D721Med (cell line): Measurements from ENCODE around the gene LPP.

Experiments
- DNase-seq: peaks from one replicate; pipeline ENCODE4 v3.0.0; 2011; ENCODE audit warnings: low spot score; ENCODE audit not compliant: insufficient read length
- FAIRE-seq: peaks from 2 replicates; lab custom pipeline; 2011; peaks lifted over from hg19 to GRCh38; lab: Jason Lieb, UNC
- CTCF ChIP-seq: IDR thresholded peaks from 2 replicates; pipeline ENCODE4 v1.5.1; 2012; ENCODE audit warnings: mild to moderate bottlenecking, control low read depth; ENCODE audit not compliant: insufficient read depth; ENCODE audit errors: missing control alignments

The LPP gene

GRCh38 chr3:188684276-188684675, 530.3 kb downstream of the LPP start:
- FAIRE-seq (no peak), DNase-seq (no peak)
- no peak for TF ChIP-seq CTCF

- FAIRE-seq (no peak), DNase-seq (no peak)
- no peak for TF ChIP-seq CTCF
Observed at GRCh38 chr3:188685789-188686188, 531.8 kb downstream of the LPP start.

- DNase-seq (no peak), FAIRE-seq (no peak)
- no peak for TF ChIP-seq CTCF
Observed at GRCh38 chr3:188686324-188686723, 532.4 kb downstream of the LPP start.

- no peak for DNase-seq
Observed at GRCh38 chr3:188687389-188687788, 533.4 kb downstream of the LPP start.

GRCh38 chr3:188689101-188689574, 535.2 kb downstream of the LPP start:
- FAIRE-seq (no peak), DNase-seq (no peak)
- TF ChIP-seq CTCF = no peak

More at GRCh38 chr3:188687389-188687788, 533.4 kb downstream of the LPP start:
- FAIRE-seq = no peak
- TF ChIP-seq CTCF = no peak

- no peak for FAIRE-seq
- DNase-seq = no peak
- TF ChIP-seq CTCF = no peak
Observed at GRCh38 chr3:188690064-188690463, 536.1 kb downstream of the LPP start.

- TF ChIP-seq CTCF = no peak
- DNase-seq (no peak), FAIRE-seq (no peak)
Observed at GRCh38 chr3:188691004-188691403, 537.0 kb downstream of the LPP start.
